ENCODE data around the gene CATSPER4. TPM values are rescaled to one million over a fixed set of nuclear protein-coding genes. Genes with fewer than 3 reads are reported as not detected.

CATSPER4 gene
- total RNA-seq, 1 donor from 2014 or later: not detected

DNA sequence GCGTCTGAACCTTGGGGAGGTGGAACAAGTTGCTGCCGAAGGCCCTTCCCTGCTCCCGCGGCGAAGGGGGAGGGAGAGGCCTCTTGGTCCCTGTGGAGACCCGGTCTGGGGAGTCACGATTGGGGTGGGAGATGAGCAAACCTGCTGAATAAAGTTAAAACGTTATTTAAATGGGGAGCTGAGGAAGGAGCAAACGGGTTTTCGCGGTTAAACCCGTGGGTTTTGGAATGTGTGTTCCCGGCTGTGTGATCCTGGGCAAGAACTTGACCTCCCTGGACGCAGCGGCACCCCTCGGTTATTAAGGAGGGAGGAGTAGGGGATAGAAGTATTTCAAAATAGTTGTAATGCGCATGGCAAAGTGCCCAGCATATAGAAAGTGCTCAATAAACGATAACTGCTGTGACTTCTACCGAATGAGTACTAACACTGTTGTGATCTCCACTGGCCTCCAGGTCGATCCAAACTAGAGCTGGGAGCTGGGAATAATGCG, 28.1 kb upstream of the CATSPER4 start:
- peak overlapping the region; percentile 10 for H3K27ac ChIP-seq
- intact Hi-C loops (cut with DNase I): loop anchor here (5.0 to 10.0 kb wide), 2 partner anchors 50 to 127 kb away; partner anchors contain the start of gene PDIK1L
- no peak for DNase-seq (ENCODE audit: extremely low spot score in 2 of 2)
- TF ChIP-seq POLR2AphosphoS5 (IDR thresholded peaks at IDR 0.05; ENCODE audit: insufficient read depth in 1 of 2, low read depth in 1 of 2): no peak
- TF ChIP-seq, protein P1, sequence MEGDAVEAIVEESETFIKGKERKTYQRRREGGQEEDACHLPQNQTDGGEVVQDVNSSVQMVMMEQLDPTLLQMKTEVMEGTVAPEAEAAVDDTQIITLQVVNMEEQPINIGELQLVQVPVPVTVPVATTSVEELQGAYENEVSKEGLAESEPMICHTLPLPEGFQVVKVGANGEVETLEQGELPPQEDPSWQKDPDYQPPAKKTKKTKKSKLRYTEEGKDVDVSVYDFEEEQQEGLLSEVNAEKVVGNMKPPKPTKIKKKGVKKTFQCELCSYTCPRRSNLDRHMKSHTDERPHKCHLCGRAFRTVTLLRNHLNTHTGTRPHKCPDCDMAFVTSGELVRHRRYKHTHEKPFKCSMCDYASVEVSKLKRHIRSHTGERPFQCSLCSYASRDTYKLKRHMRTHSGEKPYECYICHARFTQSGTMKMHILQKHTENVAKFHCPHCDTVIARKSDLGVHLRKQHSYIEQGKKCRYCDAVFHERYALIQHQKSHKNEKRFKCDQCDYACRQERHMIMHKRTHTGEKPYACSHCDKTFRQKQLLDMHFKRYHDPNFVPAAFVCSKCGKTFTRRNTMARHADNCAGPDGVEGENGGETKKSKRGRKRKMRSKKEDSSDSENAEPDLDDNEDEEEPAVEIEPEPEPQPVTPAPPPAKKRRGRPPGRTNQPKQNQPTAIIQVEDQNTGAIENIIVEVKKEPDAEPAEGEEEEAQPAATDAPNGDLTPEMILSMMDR (IDR thresholded peaks at IDR 0.05): no peak
- TF ChIP-seq POLR2A (IDR thresholded peaks at IDR 0.05): no peak
- no peaks in the 10 kb centered on the region for H3K27me3 ChIP-seq
- H3K36me3 ChIP-seq: no peaks in the 10 kb centered on the region
- no peaks in the 10 kb centered on the region for H3K9me3 ChIP-seq
- peaks cover 14% of the 10 kb centered on the region for H3K4me1 ChIP-seq
- peak overlapping the region; percentile 41 to 50 for H3K4me3 ChIP-seq

DNA sequence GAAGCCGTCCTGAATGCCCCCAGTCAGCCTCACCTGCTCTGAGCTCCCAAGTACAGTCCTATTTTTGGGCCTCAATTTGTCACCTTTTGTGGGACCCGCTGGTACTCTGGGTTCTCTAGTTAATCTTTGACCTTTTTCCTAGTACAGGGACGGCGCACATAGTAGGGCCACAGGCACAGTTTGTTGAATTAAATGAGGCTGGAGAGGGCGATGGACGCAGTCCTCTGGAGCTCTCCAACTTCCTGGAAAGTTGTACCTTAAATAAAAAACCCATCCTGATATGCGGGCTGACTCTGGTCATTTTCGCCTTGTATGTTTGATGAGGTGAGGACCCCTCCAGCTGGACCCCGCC, 26.7 kb upstream of the CATSPER4 start:
- Histone ChIP-seq H3K9me3 (no peaks in the 10 kb centered on the region), H3K4me3 (peak overlapping the region; percentile 28 to 70), H3K27ac (no peak overlapping the region), H3K36me3 (no peaks in the 10 kb centered on the region), H3K27me3 (no peaks in the 10 kb centered on the region), H3K4me1 (peaks cover 14% of the 10 kb centered on the region)
- TF ChIP-seq POLR2A (IDR thresholded peaks at IDR 0.05): no peak
- no peak for TF ChIP-seq POLR2AphosphoS5 (IDR thresholded peaks at IDR 0.05; ENCODE audit: insufficient read depth in 1 of 2, low read depth in 1 of 2)
- TF ChIP-seq, protein P1 (IDR thresholded peaks at IDR 0.05): no peak
- intact Hi-C loops (cut with DNase I): loop anchor here (5.0 to 10.0 kb wide), 2 partner anchors 51 to 129 kb away; partner anchors contain the start of gene PDIK1L
- DNase-seq (ENCODE audit: extremely low spot score in 2 of 2): no peak

DNA sequence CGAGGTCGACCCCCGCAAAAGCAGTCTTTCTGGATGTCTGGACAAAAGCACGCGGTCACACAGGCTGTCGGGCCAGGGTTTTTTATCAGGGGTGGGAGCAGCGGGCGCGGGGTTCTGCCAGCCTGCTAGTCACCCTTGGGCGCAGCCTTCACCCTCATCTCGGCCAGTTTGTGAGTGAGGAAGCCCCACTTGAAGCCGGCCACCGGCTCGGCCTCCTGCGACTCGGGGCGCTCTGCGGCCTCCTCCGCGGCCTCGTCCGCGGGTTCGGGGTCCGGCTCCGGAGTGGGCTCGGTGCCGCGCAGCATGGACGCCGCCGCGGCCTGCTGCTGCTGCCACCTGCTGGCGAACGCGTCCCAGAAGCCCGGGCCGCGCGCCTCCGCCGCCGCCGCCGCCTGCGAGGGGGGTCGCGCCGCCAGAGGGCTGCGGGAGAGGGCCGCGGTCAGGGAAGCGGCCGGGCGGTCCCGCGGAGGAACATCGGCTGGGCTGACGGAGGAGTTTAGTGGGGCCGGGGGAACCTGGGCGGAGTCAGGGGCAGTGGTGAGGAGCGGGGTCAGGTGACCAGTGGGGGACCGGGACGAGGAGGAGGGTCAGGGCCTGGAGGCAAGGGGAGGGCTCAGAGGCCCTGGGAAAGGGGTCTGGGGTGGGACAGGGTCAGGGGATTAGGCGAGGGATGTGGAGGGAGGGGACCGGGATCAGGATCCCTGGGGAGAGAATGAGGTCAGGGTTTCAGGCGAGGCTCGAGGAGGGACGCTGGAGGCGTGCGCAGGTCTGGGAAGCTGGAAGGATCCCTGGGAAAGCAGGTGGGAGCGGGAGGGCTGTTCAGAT, 26.2 kb upstream of the CATSPER4 start:
- no peaks in the 10 kb centered on the region for H3K27me3 ChIP-seq
- H3K4me3 ChIP-seq: peak overlapping the region; percentile 28 to 70
- peaks cover 14% of the 10 kb centered on the region for H3K4me1 ChIP-seq
- H3K9me3 ChIP-seq: no peaks in the 10 kb centered on the region
- no peaks in the 10 kb centered on the region for H3K36me3 ChIP-seq
- TF ChIP-seq, protein P1 (IDR thresholded peaks at IDR 0.05): peak in 1 of 3 experiments; percentile 70
- TF ChIP-seq POLR2A (IDR thresholded peaks at IDR 0.05): no peak
- TF ChIP-seq POLR2AphosphoS5 (IDR thresholded peaks at IDR 0.05; ENCODE audit: insufficient read depth in 1 of 2, low read depth in 1 of 2): no peak
- no peak for DNase-seq (ENCODE audit: extremely low spot score in 2 of 2)
- intact Hi-C loops (cut with DNase I): loop anchor here (5.0 to 10.0 kb wide), 2 partner anchors 52 to 129 kb away; partner anchors contain the start of gene PDIK1L
- peak overlapping the region; percentile 16 for H3K27ac ChIP-seq

DNA sequence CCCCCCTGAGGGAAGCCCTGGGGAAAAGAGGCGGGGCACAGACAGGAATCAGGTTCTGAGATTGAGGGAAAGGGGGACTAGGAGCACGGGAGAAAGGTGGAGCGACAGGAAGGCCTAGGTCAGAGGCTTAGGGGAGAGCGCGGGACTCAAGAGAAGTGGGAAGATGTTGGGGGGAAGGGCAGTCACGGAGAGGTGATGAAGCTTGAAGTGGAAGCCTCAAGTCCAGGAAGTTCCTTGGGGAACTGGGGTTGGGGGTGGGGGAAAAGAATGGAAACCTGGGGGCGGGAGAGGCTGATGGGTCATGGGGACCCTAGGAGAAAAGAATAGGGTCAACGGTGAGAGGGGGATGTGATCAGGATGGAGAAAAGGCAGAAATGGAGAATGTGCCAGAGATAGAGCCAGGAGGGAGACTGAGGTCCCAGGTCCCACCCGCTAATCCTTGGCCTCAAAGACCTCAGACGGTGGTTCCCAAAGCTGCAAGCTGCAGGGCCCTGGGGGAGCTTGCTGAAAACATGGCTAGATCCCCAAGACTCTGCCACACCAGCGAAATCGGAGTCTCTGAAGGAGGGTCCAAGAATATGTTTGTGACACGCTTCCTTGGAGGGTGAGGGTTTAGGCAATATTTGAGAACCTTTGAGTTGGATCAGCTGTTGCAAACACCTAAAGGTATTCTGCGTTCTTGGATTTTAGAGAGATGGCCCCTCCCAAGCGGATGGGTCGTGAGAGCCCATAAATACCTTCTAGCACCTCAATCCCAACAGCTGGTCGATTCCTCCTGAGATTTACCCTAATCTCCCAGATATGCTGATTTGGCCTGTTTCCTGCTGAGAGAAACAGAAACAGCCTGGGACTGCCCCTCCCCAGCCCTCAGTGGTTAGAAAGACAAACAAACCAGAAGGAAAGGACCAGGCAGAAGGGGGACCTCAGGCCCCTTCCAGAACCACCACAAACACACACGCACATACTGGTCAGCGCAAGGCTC, 25.2 kb upstream of the CATSPER4 start:
- DNase-seq (ENCODE audit: extremely low spot score in 2 of 2): no peak
- Histone ChIP-seq H3K9me3 (no peaks in the 10 kb centered on the region), H3K27me3 (no peaks in the 10 kb centered on the region), H3K36me3 (no peaks in the 10 kb centered on the region), H3K4me3 (no peak overlapping the region), H3K4me1 (peaks cover 16% of the 10 kb centered on the region), H3K27ac (peak overlapping the region; percentile 16)
- intact Hi-C loops (cut with DNase I): loop anchor here (5.0 to 10.0 kb wide), 2 partner anchors 53 to 130 kb away; partner anchors contain the start of gene PDIK1L
- TF ChIP-seq POLR2AphosphoS5 (IDR thresholded peaks at IDR 0.05; ENCODE audit: insufficient read depth in 1 of 2, low read depth in 1 of 2): no peak
- TF ChIP-seq POLR2A (IDR thresholded peaks at IDR 0.05): no peak
- TF ChIP-seq, protein P1 (IDR thresholded peaks at IDR 0.05): no peak

Measured in vagina (tissue), 2 donors.